Measurements from ENCODE around the gene AKT1S1.

Gene AKT1S1

GRCh38 chr19:49870309-49870901 is 6.8 kb downstream of the AKT1S1 start:
- no peaks in the 10 kb centered on the region for H3K27me3 ChIP-seq (ENCODE audit: insufficient read depth, low read depth, severe bottlenecking)
- no peaks in the 10 kb centered on the region for H3K9me3 ChIP-seq (ENCODE audit: severe bottlenecking)
- peaks cover 14% of the 10 kb centered on the region for H3K36me3 ChIP-seq
- no peak for DNase-seq
- no peak for TF ChIP-seq CTCF (IDR thresholded peaks at IDR 0.05; ENCODE audit: low read depth, low read length)
- H3K4me3 ChIP-seq (ENCODE audit: low read depth, low read length): peak overlapping the region; percentile 63
- H3K27ac ChIP-seq: peak overlapping the region; percentile 82

- Histone ChIP-seq H3K27ac (peak overlapping the region; percentile 82), H3K9me3 (ENCODE audit: severe bottlenecking) (no peaks in the 10 kb centered on the region), H3K36me3 (peaks cover 16% of the 10 kb centered on the region), H3K27me3 (ENCODE audit: insufficient read depth, low read depth, severe bottlenecking) (no peaks in the 10 kb centered on the region), H3K4me3 (ENCODE audit: low read depth, low read length) (peak overlapping the region; percentile 63)
- DNase-seq: peak; percentile 97
- no peak for TF ChIP-seq CTCF (IDR thresholded peaks at IDR 0.05; ENCODE audit: low read depth, low read length)
Measured at GRCh38 chr19:49869484-49870308, 7.5 kb downstream of the AKT1S1 start.

- H3K27ac ChIP-seq: peak overlapping the region; percentile 26
- no peaks in the 10 kb centered on the region for H3K9me3 ChIP-seq (ENCODE audit: severe bottlenecking)
- H3K27me3 ChIP-seq (ENCODE audit: insufficient read depth, low read depth, severe bottlenecking): no peaks in the 10 kb centered on the region
- peak overlapping the region; percentile 50 for H3K4me3 ChIP-seq (ENCODE audit: low read depth, low read length)
- DNase-seq: peak; percentile 79
- H3K36me3 ChIP-seq: peaks cover 18% of the 10 kb centered on the region
- TF ChIP-seq CTCF (IDR thresholded peaks at IDR 0.05; ENCODE audit: low read depth, low read length): no peak
Measured at GRCh38 chr19:49869009-49869483, 8.1 kb downstream of the AKT1S1 start.

GRCh38 chr19:49866933-49867782 is 10.0 kb downstream of the AKT1S1 start, which contains the start of gene PNKP:
Gene PNKP (minus strand): TSS chr19:49867576. CDS start chr19:49867204, 372 bp downstream.
- TF ChIP-seq CTCF (IDR thresholded peaks at IDR 0.05; ENCODE audit: low read depth, low read length): no peak
- H3K27ac ChIP-seq: peak within 1 kb of the TSS; percentile 94
- H3K4me3 ChIP-seq (ENCODE audit: low read depth, low read length): peak within 1 kb of the TSS; percentile 70
- no peaks in the 10 kb centered on the region for H3K9me3 ChIP-seq (ENCODE audit: severe bottlenecking)
- H3K36me3 ChIP-seq: peaks cover 36% of the 10 kb centered on the region
- peak; percentile 89 for DNase-seq
- no peaks in the 10 kb centered on the region for H3K27me3 ChIP-seq (ENCODE audit: insufficient read depth, low read depth, severe bottlenecking)

- Histone ChIP-seq H3K4me3 (ENCODE audit: low read depth, low read length) (no peak overlapping the region), H3K27ac (no peak overlapping the region), H3K9me3 (ENCODE audit: severe bottlenecking) (no peaks in the 10 kb centered on the region), H3K27me3 (ENCODE audit: insufficient read depth, low read depth, severe bottlenecking) (no peaks in the 10 kb centered on the region), H3K36me3 (peaks cover 55% of the 10 kb centered on the region)
- TF ChIP-seq CTCF (IDR thresholded peaks at IDR 0.05; ENCODE audit: low read depth, low read length): no peak
- no peak for DNase-seq
Measured at GRCh38 chr19:49864890-49865289, 12.3 kb downstream of the AKT1S1 start.
